ENCODE results near the gene CMTM5.

CMTM5 gene

DNA sequence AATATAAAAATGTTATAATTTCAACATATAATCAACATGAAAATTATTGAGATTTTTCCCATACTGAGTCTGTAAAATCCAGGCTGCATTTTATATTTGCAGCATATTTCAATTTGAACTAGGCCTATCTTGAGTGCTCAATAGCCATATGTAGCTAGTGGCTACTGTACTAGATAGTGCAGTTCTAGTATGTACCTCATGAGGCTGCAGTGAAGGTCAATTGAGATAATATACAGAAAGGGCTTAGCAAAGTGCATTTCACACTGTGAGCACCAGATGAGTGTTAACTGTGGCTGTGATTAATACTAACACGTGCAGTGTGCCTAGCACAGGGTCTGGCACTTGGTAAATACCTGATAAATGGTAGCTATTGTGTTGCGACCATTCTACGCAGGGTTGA lies 18.8 kb upstream of the CMTM5 start:
- no peak for DNase-seq (ENCODE audit: low spot score)

DNA sequence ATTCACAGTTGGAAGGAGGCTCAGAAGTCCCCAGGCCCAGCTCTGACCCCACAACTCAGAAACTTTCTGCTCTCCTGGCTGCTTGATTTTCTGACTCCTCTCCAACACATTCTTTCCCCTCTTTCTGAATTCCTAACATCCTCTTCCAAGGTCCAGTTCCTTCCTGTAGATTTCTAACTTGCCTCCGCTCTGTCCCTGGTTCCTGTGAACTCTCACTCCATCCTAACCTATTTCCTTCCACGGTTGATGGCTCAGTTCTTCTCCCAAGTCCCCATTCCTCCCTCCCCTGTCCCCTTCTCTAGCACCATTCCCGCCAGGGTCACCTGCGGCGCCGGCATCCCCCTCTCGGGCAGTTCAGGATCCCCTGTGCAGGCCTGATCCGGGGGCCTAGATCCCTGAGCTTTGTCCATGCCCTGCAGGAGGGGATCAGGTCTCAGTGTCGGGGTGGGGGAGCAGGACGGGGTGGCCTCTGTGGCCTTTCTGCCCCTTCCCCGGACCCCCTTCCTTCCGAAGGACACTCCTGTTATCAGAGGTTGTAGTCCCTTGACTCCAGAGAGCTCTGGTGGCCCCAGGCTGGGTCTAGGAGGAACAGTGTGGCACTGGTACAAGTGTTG lies 18.2 kb upstream of the CMTM5 start:
- DNase-seq (ENCODE audit: low spot score) = no peak

DNA sequence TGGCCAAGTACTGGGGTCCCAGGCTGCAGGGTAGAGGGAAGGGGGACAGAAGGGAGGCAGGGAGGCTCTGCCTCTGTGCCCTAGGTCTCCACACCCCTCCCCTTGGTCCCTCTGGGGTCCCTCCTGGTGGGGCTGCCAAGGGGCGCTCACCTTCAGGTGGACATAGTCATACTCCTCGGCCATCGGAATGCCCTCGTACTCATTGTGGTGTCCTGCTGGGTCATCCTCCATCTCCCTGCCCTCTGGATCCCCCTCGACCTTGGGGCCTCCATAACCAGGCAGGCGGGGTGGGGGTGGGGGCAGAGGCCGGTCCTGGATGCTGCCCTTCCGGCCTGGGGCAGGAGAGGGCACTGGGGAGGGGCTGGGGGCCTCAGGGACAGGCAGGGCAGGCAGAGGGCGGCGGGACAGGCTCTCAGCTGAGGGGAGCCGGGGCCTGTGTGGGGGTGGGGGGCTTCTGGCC lies 17.6 kb upstream of the CMTM5 start:
- DNase-seq (ENCODE audit: low spot score) = no peak

DNA sequence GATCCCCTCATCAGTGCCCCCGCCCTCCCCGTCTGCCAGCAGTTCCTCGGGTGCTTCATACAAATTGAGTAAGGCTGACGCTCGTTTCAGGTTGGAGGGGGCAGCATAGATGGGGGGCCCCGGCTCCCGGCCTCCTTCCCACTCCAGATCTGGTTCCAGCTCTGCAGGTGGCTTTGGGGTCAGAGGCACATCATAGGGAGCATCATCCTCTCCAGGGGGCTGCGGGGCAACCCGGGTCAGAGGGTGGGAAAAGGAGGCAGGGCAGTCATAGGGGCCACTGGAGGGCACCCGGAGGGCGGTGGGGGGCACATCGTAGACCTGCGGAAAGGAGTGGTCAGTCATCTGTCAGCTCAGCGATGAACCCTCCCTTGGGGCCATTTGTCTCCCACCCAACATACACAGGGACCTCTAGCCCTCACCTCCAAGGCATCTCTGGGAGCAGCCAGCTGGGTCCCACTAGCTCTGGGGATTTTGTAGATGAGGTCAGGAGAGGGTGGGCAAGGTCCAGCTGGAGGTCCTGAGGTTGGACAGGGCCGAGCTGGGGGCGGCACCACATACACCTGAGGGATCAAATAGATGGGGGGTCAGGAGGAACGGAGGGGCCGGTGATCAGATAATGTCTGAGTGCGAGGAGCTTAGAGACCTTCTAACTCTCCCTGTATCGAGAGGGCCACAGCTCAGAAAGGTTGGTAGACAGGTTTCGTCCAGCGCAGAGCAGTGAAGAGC lies 17.0 kb upstream of the CMTM5 start:
- DNase-seq (ENCODE audit: low spot score) = no peak

DNA sequence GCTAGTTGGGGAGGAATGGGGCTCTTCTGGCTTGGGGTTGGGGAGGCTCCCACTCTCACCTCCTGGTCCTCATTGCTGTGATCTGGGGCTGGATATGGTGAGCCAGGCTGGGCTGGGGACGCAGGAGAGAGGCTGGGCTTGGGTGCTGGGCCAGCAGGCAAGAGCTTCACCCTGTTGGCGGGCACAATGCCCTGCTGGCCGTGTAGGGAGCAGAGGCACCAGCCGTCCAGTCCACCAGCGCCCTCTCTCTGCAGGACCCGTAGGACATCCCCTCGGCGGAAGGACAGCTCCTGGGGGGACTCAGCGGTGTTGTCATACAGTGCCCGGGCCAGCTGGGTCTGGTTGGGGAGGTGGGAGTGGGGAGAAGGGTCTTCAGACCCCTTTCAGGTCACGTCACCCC lies 16.4 kb upstream of the CMTM5 start:
- DNase-seq (ENCODE audit: low spot score) = no peak

- DNase-seq (ENCODE audit: low spot score) = no peak
Measured at GRCh38 chr14:23361320-23361719, 15.5 kb upstream of the CMTM5 start.

- no peak for DNase-seq (ENCODE audit: low spot score)
Measured at GRCh38 chr14:23361763-23362162, 15.1 kb upstream of the CMTM5 start.

GRCh38 chr14:23362200-23362599 lies 14.6 kb upstream of the CMTM5 start:
- no peak for DNase-seq (ENCODE audit: low spot score)

- no peak for DNase-seq (ENCODE audit: low spot score)
Measured at GRCh38 chr14:23364164-23365035, 12.4 kb upstream of the CMTM5 start.

- DNase-seq (ENCODE audit: low spot score) = no peak
Measured at GRCh38 chr14:23365036-23365731, 11.7 kb upstream of the CMTM5 start, which contains the start of gene EFS. TSS of gene EFS (minus strand) at chr14:23365172. CDS start at chr14:23365025, 147 bp downstream.

DNA sequence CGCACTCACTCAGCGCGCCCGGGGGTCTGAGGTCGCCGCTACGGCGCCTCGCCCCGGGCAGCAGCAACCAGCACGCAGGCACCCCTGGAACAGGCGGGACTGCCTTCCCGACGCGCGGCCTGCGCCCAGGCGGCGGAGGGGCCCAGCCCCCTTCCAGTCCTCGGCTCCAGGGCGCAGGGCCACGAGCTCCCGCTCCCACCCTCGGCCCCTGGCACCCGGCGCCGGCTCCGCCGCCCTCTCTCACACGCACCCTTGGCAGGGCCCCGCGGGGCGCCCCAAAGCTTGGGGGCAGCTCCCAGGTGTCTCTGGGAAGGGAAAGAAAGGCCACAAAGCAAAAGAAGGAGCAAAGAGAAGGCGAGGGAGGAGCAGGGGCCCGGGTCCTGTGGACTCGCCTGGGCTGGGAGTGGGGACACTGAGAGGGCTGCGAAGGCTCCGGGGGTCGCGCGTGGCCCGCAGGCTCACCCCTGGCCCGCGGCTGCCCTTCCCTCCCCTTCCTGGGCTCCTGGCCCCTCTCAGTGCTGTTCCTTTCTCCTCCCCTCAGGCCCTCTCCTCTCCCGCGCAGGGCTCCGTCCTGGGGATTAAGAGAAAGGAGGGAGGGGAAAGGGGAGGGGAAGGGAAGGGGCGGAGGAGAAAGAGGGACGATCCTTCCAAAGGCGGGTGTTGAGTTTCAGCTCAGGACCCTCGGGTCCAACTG lies 11.0 kb upstream of the CMTM5 start:
- no peak for DNase-seq (ENCODE audit: low spot score)

DNA sequence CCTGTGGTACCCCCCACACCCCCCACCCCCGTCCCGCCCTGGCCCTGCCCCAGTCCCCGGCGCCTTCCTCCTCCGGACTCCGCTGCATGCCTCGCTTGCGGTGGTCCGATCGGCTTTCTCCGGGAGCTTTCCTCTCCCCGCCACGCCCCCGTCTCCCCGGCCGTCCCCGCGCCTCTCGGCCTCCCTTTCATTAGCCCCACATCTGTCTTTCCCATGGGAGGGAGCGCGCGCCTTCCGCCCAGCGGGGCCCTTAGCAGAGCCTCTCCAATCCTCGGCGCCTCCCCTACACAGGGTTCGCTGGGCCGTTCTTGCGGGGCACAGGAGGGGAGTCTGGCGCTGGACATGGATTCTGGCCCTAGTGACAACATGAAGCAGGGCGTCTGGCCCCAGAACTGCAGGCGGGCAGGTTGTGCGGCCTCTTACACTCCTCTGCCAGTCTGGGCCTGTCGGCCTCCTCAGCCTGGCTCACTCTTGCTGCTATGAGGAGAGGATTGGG lies 10.4 kb upstream of the CMTM5 start:
- no peak for DNase-seq (ENCODE audit: low spot score)

DNA sequence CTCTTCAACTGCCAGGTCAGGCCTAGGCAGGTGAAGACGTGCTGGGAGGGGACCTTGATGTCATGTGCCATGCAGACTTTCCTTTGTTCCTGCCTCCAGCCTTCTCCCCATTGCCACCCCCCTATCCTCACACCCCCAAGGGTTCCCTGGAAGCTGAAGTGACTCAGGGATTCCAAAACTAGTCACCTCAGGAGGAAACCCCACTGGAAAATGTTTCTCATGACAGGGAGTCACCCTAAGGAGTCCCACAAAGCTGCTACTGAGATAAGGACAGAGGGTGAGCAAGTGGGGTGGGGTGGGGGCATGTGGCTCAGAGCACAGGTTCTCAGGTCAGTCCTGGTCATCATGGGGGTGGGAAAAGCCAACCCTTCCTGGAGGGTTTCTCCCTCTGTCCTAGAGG lies 6.6 kb upstream of the CMTM5 start:
- no peak for DNase-seq (ENCODE audit: low spot score)

DNA sequence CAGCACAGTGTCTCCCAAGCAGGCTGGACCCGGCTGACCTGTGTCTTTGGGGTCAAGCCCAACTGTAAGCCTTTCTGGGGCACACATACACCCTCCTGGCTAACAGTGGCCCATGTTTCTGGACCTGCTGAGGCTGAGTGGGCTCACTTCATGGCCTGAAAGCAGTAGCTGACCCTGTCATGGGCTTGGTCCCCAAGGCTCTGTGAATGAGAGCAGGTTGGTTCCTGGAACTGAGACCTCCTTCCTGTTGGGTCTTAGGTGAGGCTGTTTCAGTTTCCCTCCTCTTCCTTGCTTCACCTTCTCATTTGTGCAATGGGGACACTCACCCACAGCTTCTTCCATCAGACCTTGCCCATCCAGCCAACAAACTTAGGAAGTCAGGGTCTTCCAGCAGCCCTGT lies 5.0 kb upstream of the CMTM5 start:
- no peak for DNase-seq (ENCODE audit: low spot score)

DNA sequence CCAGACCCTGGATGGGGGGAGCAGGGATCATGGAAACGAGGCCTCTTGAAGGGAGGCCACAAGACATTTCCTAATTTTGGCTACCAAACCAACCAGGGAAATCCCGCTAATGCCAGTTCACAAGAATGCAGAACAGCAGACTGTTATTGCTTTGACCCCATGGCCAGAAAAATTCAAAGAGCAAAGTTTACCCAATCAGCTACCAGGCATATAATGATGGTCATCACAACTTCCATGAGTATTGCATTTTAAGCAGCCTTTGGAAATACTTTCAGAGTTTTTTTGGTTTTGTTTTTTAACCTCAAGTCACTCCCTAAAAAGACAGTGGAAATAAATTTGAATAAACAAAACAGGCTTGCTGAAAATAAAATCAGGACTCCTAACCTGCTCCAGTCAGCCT lies 4.3 kb upstream of the CMTM5 start, which contains the start of gene IL25:
TSS of gene IL25 (plus strand) at position 301 of the 400 bp plus-strand sequence.
- no peak for DNase-seq (ENCODE audit: low spot score)

DNA sequence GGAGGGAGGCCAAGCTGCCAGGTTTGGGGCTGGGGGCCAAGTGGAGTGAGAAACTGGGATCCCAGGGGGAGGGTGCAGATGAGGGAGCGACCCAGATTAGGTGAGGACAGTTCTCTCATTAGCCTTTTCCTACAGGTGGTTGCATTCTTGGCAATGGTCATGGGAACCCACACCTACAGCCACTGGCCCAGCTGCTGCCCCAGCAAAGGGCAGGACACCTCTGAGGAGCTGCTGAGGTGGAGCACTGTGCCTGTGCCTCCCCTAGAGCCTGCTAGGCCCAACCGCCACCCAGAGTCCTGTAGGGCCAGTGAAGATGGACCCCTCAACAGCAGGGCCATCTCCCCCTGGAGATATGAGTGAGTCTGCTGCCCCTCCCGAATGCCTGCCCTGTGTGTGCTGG lies 3.8 kb upstream of the CMTM5 start:
- DNase-seq (ENCODE audit: low spot score) = no peak

- no peak for DNase-seq (ENCODE audit: low spot score)
Measured at GRCh38 chr14:23375527-23376251, 1.2 kb upstream of the CMTM5 start.

GRCh38 chr14:23377198-23377550 lies 328 bp downstream of the CMTM5 start:
- DNase-seq (ENCODE audit: low spot score) = no peak

DNA sequence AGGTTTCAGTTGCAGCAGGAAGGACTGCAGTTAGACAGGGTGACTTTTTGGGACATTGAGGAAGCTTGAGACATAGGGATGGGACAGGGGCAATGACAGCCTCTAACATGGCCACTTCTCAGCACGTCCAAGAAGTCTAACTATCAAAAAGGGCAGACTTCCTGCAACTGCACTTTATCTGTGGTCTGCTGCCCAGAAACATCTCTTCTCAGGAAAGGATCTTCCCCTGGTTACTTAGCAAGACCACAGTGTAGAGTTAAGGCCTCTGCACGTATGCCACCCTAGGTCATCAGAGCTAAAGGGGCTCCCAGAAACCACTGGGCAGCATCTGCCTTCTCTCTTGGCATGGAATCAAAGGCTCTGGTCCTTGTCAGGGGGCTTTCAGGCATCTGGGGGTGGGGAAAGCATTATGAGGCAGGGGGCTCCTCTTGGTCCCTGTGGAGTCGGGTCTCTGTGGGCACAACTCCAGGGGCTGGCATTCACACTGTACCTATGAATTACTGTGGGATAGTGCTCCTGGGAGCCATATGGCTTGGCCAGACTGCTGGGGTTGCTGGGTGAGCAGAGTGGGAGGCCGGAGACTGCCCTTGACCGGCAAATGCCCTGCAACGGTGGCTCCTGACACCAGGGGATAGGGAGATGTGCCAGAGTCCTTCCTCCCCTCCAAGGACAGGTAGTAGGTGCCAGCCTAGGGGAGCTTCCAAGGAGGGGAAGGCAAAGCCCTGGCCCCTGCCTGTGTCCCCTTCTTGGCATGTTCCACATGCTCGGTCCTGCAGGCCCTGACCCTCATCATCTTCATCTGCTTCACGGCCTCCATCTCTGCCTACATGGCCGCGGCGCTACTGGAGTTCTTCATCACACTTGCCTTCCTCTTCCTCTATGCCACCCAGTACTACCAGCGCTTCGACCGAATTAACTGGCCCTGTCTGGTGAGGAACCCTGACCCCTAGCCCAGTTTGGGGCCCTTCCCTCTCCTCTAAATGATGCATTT lies 1.0 kb downstream of the CMTM5 start:
- no peak for DNase-seq (ENCODE audit: low spot score)
